ENCODE results near the gene RPL23. TPM values are rescaled to one million over a fixed set of nuclear protein-coding genes. Genes with fewer than 3 reads are reported as not detected.

RPL23 gene
- total and polyA plus RNA-seq, 9 of the 15 experiments (the other 6 are each of a cell fraction or from before 2014, with no cell fraction given), result 1,745 to 3,667 (median 3,096) TPM

DNA sequence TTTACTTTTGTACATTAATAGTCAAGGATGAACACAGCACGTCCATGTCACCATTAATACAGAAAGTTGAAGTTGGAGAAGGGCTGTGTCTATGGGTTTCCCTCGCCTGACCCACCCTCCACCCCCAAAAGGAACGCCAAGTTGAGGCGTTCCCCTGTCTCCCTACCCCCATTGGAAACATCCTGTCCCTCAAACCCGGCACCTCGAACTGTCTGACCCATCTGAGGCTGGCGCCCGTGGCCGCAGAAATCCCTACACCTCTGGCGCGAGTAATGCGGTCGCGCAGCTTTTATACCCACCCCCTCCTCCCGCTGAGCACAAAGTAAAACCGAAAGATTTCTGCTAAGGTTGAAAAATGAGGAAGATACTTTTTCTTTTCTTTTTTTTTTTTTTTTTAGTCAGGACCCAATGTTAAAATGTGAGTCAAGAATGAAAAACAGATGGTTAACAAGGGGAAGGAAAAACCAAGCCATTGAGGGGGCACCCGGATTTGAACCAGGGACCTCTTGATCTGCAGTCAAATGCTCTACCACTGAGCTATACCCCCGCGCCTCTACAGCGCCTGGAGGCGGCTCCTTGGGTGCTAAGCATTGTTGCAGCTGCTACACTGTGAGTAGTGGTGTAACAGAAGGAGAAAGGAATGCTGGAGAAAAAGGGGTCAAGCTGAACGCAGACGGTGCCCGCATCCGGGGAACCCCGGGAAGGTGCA, 15.4 kb upstream of the RPL23 start (continued):
- TF ChIP-seq SP1 (CRISPR knock-in tag; IDR thresholded peaks at IDR 0.05) (no peak), FOXJ3 (CRISPR knock-in tag; IDR thresholded peaks at IDR 0.05) (no peak), POLR2B (IDR thresholded peaks at IDR 0.05; ENCODE audit: low read depth, partially characterized antibody) (no peak), ARNT (IDR thresholded peaks at IDR 0.05) (peak; percentile 63 to 88; a peak in 2 of 4 replicates), ZNF79 (CRISPR knock-in tag; IDR thresholded peaks at IDR 0.05; ENCODE audit: low read depth) (peak; percentile 52; the same call in 1 of the 2 replicates), ZNF707 (CRISPR knock-in tag; conservative IDR thresholded peaks at IDR 0.05) (no peak; the same call in 1 of the 2 replicates), ETV6 (IDR thresholded peaks at IDR 0.05; ENCODE audit: borderline replicate concordance in 1 of 2, low read depth in 2 of 2, low read length in 1 of 2) (no peak), ETV6 (CRISPR knock-in tag; IDR thresholded peaks at IDR 0.05; ENCODE audit: borderline replicate concordance) (no peak), TRIM24 (IDR thresholded peaks at IDR 0.05) (0 out of 4 replicates have a peak, but pooled peaks of 1 of the 2 experiments have one; percentile 30), RBM15 (IDR thresholded peaks at IDR 0.05; ENCODE audit: insufficient read depth, low read length) (no peak), COPS2 (conservative IDR thresholded peaks at IDR 0.05) (no peak), ZNF766 (CRISPR knock-in tag; conservative IDR thresholded peaks at IDR 0.05) (no peak), MCM7 (IDR thresholded peaks at IDR 0.05) (no peak), ATF1 (CRISPR knock-in tag; IDR thresholded peaks at IDR 0.05) (no peak), ATF1 (tag; IDR thresholded peaks at IDR 0.05) (peak; percentile 55; the same call in 1 of the 2 replicates), STAT5B (CRISPR knock-in tag; IDR thresholded peaks at IDR 0.05) (no peak), JUND (IDR thresholded peaks at IDR 0.05; ENCODE audit: borderline replicate concordance, low read depth, low read length) (peak; percentile 52; the same call in 1 of the 2 replicates), JUND (tag; IDR thresholded peaks at IDR 0.05; ENCODE audit: borderline replicate concordance, low read depth, low read length) (0 out of 3 replicates have a peak, but pooled peaks have one; percentile 4)
- TF ChIP-seq, protein P1, sequence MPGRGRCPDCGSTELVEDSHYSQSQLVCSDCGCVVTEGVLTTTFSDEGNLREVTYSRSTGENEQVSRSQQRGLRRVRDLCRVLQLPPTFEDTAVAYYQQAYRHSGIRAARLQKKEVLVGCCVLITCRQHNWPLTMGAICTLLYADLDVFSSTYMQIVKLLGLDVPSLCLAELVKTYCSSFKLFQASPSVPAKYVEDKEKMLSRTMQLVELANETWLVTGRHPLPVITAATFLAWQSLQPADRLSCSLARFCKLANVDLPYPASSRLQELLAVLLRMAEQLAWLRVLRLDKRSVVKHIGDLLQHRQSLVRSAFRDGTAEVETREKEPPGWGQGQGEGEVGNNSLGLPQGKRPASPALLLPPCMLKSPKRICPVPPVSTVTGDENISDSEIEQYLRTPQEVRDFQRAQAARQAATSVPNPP (IDR thresholded peaks at IDR 0.05; ENCODE audit: borderline replicate concordance, insufficient read depth, insufficient read length), result no peak
- TF ChIP-seq, protein P2, sequence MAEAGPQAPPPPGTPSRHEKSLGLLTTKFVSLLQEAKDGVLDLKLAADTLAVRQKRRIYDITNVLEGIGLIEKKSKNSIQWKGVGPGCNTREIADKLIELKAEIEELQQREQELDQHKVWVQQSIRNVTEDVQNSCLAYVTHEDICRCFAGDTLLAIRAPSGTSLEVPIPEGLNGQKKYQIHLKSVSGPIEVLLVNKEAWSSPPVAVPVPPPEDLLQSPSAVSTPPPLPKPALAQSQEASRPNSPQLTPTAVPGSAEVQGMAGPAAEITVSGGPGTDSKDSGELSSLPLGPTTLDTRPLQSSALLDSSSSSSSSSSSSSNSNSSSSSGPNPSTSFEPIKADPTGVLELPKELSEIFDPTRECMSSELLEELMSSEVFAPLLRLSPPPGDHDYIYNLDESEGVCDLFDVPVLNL (CRISPR knock-in tag; IDR thresholded peaks at IDR 0.05; ENCODE audit: low read depth), result no peak
- TF ChIP-seq, protein P3, sequence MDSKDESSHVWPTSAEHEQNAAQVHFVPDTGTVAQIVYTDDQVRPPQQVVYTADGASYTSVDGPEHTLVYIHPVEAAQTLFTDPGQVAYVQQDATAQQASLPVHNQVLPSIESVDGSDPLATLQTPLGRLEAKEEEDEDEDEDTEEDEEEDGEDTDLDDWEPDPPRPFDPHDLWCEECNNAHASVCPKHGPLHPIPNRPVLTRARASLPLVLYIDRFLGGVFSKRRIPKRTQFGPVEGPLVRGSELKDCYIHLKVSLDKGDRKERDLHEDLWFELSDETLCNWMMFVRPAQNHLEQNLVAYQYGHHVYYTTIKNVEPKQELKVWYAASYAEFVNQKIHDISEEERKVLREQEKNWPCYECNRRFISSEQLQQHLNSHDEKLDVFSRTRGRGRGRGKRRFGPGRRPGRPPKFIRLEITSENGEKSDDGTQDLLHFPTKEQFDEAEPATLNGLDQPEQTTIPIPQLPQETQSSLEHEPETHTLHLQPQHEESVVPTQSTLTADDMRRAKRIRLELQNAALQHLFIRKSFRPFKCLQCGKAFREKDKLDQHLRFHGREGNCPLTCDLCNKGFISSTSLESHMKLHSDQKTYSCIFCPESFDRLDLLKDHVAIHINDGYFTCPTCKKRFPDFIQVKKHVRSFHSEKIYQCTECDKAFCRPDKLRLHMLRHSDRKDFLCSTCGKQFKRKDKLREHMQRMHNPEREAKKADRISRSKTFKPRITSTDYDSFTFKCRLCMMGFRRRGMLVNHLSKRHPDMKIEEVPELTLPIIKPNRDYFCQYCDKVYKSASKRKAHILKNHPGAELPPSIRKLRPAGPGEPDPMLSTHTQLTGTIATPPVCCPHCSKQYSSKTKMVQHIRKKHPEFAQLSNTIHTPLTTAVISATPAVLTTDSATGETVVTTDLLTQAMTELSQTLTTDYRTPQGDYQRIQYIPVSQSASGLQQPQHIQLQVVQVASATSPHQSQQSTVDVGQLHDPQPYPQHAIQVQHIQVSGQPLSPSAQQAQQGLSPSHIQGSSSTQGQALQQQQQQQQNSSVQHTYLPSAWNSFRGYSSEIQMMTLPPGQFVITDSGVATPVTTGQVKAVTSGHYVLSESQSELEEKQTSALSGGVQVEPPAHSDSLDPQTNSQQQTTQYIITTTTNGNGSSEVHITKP (IDR thresholded peaks at IDR 0.05; ENCODE audit: partially characterized antibody), result peak; percentile 36
- TF ChIP-seq, protein P4, sequence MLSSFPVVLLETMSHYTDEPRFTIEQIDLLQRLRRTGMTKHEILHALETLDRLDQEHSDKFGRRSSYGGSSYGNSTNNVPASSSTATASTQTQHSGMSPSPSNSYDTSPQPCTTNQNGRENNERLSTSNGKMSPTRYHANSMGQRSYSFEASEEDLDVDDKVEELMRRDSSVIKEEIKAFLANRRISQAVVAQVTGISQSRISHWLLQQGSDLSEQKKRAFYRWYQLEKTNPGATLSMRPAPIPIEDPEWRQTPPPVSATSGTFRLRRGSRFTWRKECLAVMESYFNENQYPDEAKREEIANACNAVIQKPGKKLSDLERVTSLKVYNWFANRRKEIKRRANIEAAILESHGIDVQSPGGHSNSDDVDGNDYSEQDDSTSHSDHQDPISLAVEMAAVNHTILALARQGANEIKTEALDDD (IDR thresholded peaks at IDR 0.05), result 0 out of 2 replicates have a peak, but pooled peaks have one; percentile 16
